ENCODE measurements around the gene ATXN1.

Gene ATXN1

DNA sequence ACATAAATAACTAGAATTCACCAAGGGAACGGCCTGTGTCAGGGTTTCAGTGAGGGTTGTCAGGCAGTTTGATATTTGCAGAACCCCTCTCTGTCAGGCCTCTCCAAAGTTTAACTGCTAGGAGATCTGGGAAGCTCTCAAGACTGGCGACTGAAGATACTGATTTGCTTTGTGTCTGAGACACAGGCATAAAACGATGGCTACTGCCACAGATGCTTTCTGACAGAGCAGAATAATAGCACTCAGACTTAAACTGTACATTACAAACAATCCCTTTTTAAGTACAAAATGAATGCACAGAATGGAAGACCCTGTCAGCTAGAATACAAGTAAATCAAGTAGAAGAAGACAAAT, 7.2 kb upstream of the ATXN1 start:
- H3K27me3 ChIP-seq (ENCODE audit: insufficient read depth, low read depth), result no peaks in the 10 kb centered on the region
- H3K4me2 ChIP-seq, result no peak overlapping the region
- TF ChIP-seq, protein P1, sequence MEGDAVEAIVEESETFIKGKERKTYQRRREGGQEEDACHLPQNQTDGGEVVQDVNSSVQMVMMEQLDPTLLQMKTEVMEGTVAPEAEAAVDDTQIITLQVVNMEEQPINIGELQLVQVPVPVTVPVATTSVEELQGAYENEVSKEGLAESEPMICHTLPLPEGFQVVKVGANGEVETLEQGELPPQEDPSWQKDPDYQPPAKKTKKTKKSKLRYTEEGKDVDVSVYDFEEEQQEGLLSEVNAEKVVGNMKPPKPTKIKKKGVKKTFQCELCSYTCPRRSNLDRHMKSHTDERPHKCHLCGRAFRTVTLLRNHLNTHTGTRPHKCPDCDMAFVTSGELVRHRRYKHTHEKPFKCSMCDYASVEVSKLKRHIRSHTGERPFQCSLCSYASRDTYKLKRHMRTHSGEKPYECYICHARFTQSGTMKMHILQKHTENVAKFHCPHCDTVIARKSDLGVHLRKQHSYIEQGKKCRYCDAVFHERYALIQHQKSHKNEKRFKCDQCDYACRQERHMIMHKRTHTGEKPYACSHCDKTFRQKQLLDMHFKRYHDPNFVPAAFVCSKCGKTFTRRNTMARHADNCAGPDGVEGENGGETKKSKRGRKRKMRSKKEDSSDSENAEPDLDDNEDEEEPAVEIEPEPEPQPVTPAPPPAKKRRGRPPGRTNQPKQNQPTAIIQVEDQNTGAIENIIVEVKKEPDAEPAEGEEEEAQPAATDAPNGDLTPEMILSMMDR (conservative IDR thresholded peaks at IDR 0.05; ENCODE audit: low read depth, low read length), result no peak
- H3K79me2 ChIP-seq (ENCODE audit: insufficient read depth, low read depth), result no peaks in the 10 kb centered on the region
- no peak overlapping the region for H3K4me3 ChIP-seq (IDR thresholded peaks at IDR 0.05; ENCODE audit: insufficient read depth, low read depth, low read length)
- no peak overlapping the region for H3K27ac ChIP-seq
- no peak overlapping the region for H3K9ac ChIP-seq
- H4K20me1 ChIP-seq (ENCODE audit: insufficient read depth), result no peaks in the 10 kb centered on the region
- peaks cover 69% of the 10 kb centered on the region for H3K4me1 ChIP-seq (ENCODE audit: low read depth, poor library complexity, severe bottlenecking)
- H2AFZ ChIP-seq (ENCODE audit: low read depth), result no peak overlapping the region
- no peaks in the 10 kb centered on the region for H3K36me3 ChIP-seq (ENCODE audit: insufficient read depth)

- H3K4me2 ChIP-seq, result peak overlapping the region; percentile 49
- no peaks in the 10 kb centered on the region for H3K36me3 ChIP-seq (ENCODE audit: insufficient read depth)
- H4K20me1 ChIP-seq (ENCODE audit: insufficient read depth), result no peaks in the 10 kb centered on the region
- no peaks in the 10 kb centered on the region for H3K27me3 ChIP-seq (ENCODE audit: insufficient read depth, low read depth)
- H3K4me1 ChIP-seq (ENCODE audit: low read depth, poor library complexity, severe bottlenecking), result peaks cover 71% of the 10 kb centered on the region
- TF ChIP-seq, protein P1 (conservative IDR thresholded peaks at IDR 0.05; ENCODE audit: low read depth, low read length), result no peak
- no peak overlapping the region for H2AFZ ChIP-seq (ENCODE audit: low read depth)
- no peaks in the 10 kb centered on the region for H3K79me2 ChIP-seq (ENCODE audit: insufficient read depth, low read depth)
- no peak overlapping the region for H3K4me3 ChIP-seq (IDR thresholded peaks at IDR 0.05; ENCODE audit: insufficient read depth, low read depth, low read length)
- no peak overlapping the region for H3K9ac ChIP-seq
- H3K27ac ChIP-seq, result peak overlapping the region; percentile 74; the same call in 1 of the 2 replicates
Measured at GRCh38 chr6:16767765-16768476, 6.7 kb upstream of the ATXN1 start.

- Histone ChIP-seq H3K4me3 (IDR thresholded peaks at IDR 0.05; ENCODE audit: insufficient read depth, low read depth, low read length) (no peak overlapping the region), H3K4me2 (peak overlapping the region; percentile 49), H2AFZ (ENCODE audit: low read depth) (no peak overlapping the region), H3K4me1 (ENCODE audit: low read depth, poor library complexity, severe bottlenecking) (peaks cover 71% of the 10 kb centered on the region), H3K27ac (peak overlapping the region; percentile 74), H3K79me2 (ENCODE audit: insufficient read depth, low read depth) (no peaks in the 10 kb centered on the region), H3K9ac (no peak overlapping the region), H3K36me3 (ENCODE audit: insufficient read depth) (no peaks in the 10 kb centered on the region), H4K20me1 (ENCODE audit: insufficient read depth) (no peaks in the 10 kb centered on the region), H3K27me3 (ENCODE audit: insufficient read depth, low read depth) (no peaks in the 10 kb centered on the region)
- TF ChIP-seq, protein P1 (conservative IDR thresholded peaks at IDR 0.05; ENCODE audit: low read depth, low read length), result no peak
Measured at GRCh38 chr6:16766836-16767745, 5.8 kb upstream of the ATXN1 start.

DNA sequence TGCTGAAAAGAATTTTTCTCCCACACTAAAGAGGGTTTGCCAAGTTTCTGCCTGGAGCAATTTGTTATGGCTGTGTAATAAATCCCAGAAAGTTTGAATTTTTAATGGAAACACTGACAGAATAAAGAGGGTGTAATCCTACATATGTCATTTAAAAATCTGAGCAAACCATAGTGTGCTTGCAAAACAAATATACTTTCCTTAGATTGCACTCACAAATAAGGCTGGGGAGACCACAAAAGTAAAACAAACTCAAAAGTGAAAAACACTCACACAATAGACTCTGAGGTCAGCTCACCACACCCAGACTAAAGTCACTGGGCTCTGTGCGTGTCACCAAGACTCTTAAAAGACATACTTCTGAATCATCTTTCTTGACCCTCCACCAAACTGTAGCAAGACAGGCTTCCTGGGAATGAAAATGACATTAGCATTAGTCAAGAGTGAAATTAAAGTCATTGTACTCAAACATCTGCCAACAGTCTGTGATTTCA, 4.8 kb upstream of the ATXN1 start:
- Histone ChIP-seq H3K9ac (no peak overlapping the region), H3K4me3 (IDR thresholded peaks at IDR 0.05; ENCODE audit: insufficient read depth, low read depth, low read length) (no peak overlapping the region), H3K36me3 (ENCODE audit: insufficient read depth) (no peaks in the 10 kb centered on the region), H2AFZ (ENCODE audit: low read depth) (no peak overlapping the region), H3K4me1 (ENCODE audit: low read depth, poor library complexity, severe bottlenecking) (peaks cover 70% of the 10 kb centered on the region), H3K27ac (peak overlapping the region; percentile 74), H4K20me1 (ENCODE audit: insufficient read depth) (no peaks in the 10 kb centered on the region), H3K27me3 (ENCODE audit: insufficient read depth, low read depth) (no peaks in the 10 kb centered on the region), H3K79me2 (ENCODE audit: insufficient read depth, low read depth) (no peaks in the 10 kb centered on the region), H3K4me2 (peak overlapping the region; percentile 49)
- TF ChIP-seq, protein P1 (conservative IDR thresholded peaks at IDR 0.05; ENCODE audit: low read depth, low read length), result no peak

All from KMS-11 (cell line).